GM18511 (cell line): Measurements from ENCODE around the gene FUCA2.
"Not testable (repeated sequence)": the region's sequence is repeated elsewhere in the genome, so short reads cannot be mapped to it uniquely, and the experiment has no call there.

Experiments
- ATAC-seq: cut with Tn5 transposase; IDR thresholded peaks from one replicate; pipeline ENCODE4 v1.9.1; 2021; ENCODE audit warnings: mild to moderate bottlenecking, moderate library complexity; ENCODE audit not compliant: unreplicated experiment

The FUCA2 gene

DNA sequence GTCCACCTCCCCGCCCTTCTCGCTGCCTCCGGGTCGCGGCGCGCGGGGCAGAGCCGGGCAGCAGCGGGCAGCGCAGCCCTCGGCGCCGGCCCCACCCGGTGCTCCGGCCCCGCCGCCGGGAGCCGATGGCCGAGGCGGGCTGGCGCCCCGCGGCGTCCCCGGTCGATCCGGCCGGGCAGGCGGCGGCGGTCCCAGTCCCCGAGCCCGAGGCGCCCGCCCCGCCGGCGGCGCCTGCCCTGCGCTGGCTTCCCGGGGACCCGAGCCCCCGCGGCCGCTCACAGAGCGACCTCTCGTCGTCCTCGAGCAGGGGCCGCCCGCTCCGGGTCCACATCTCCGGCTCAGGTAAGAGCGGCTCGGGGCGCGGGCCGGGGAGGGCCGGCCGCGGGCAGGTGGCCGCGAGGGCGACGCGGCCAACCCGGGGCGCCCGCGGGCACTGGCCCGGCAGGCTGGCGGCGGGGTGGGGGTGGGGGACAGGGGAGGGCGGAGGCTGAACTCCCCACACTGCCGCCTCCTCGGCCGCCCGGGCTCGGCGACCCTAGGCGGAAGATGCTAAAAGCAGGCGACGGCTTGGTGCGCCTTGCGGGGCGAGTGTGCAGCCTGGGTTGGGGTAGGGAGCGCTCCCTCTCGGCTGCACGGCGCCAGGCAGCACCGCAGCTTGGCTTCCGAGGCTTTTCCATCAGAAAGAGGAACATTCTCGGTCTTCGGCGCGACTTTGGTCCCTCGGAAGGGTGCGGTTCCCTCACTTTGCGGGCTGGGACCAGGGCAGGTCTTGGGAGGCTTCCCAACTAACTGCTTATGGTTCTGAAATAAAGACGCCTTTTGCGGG, 25.6 kb upstream of the FUCA2 start:
- ATAC-seq: peak; percentile 70

DNA sequence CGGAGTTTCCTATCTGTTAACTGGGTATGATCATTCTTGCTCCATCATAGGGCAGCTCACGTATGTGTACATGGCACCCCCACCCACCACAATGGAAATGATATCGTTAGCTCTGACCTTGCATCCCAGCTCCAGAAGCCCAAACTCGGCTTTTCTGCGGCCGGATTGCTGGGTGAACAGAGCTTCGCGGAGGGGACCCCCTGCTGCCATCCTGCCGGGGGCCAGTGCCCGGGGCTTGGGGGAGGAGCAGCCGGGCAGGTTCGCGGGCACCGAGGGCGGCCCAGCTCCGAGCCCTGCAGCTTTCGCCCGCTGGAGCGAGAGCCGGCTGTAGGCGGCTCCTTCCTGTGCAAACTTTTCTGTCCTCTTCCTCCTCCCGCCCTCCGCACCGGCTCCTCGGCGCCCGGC, 24.9 kb upstream of the FUCA2 start:
- ATAC-seq: peak; percentile 72

DNA sequence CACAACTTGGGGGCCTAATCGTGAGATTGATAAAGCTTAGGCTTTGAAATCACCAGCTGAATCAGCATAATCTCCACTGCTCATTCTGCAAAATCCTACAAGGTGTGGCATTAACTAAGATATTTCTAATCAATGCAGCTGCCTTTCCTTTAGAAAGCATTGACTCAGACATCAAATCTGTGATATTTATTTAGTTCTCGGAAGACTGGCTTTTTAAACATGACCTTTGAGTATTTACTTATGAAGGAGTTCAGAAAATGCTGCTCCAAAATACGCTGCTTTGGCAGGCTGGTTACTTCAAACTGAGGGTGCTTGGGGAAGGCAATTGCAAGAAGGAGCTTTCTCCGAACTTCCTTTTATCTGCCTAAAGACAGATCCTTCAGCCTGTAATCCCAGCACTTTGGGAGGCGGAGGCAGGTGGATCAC, 23.7 kb upstream of the FUCA2 start:
- ATAC-seq: no peak

DNA sequence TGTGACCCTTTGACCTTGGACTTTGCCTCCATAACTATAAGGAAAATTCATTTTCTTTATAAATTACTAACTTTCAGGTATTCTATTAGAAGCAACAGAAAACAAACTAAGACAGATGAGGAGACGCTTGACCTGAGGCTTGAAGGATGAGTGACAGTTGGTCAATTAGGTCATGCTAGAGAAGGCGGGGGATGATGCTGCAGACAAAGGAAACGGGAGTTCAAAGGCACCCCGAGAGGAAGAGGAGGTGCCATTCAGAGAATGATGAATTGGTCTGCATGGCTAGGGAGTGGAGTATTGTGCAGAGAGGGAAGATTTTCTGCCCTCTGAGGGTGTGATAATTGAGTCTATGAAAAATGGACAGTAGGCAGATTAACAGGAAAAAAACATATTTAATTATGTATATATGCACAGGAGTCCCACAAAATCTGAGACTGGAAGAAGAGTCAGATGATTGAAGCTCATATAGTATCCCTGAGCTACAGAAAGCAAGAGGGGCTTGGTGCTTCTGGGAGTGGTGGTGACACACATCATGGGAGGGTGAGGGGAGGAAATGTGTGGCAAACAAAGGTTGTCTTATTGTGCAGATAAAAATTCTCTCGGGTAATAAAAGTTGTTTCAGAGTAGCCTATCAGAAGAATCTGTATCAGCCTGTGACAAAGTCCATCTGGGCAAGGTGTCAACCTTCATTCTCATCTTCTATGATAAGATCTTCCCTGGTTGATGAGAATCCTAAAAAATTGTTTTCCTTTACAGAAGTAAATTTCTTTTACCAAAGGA, 20.4 kb upstream of the FUCA2 start:
- no peak for ATAC-seq

DNA sequence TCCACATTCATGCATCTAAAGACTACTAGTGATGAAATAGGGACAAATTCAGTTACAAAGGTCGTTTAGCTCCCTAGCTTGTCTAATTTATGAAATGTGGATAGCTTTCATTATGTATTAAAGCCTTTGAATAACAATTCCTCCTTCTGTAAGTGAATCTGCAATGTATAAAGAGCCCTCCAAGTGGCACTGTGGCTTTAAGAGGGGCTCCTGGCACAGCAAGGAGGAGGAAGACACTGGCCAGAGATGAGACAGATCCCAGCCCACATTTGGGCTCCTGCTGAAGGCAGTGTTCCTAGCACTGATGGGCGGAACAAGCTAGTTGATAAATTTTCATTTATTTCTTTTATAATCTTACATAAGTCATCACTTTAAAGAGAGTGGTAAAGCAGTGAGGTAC, 17.6 kb upstream of the FUCA2 start:
- ATAC-seq: no peak

DNA sequence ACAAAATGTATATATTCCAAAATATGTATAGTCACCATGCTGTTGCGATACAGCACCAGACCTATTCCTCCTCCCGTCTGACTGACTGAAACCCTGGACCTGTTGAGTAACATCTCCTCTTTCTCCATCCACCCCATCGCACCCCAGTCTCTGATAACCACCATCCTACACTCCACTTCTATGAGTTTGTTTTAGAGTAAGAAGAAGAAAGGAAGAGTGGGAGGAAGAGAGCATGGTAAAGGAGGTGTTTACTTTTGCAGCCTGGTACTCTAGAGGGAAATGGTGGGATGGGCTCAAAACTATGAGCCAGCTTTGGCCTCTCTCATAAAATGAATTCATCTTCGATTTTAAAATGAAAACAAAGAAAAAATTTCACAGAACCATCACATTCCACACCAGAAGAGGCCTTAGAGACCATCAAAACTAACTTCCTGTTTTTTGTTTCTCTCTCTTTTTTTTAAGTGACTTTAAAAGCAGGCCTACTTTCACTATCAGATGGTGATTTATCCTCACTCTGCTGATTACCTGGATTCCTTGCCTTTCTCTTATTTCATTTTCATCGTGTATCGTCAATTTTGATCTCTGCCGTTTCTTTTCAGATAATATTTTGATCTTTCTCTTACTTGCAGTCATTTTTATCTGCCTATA, 16.8 kb upstream of the FUCA2 start:
- peak; percentile 85 for ATAC-seq

DNA sequence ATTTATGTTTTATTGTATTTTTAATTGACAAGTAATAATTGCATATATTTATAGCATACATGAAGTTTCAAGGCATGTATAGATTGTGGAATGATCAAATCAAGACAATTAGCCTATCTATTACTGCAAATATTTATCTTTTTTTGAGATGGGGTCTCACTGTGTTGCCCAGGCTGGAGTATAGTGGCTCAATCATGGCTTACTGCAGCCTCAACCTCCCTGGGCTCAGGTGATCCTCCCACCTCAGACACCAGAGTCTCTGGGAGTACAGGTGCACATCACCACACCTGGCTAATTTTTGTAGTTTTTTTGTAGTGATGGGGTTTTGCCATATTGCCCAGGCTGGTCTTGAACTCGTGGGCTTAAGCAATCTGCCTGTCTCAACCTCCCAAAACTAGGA, 16.2 kb upstream of the FUCA2 start:
- ATAC-seq: no peak

DNA sequence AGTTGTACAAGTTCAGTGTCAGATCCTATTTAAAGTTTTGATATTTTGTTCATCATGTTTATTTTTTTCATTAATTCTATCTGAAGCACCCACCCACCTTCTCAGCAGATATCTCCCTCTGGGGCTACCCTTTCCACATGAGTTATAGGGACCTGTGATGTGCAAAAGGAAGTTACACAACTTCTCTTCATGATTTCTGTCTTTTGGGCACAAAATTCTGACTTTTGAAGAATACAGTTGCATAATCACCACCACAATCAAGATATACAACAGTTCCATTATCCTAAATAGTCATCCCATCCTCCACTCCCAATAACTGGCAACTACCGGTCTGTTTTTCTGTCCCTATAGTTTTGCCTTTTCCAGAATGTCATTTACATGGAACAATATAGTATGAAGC, 13.8 kb upstream of the FUCA2 start:
- no peak for ATAC-seq

DNA sequence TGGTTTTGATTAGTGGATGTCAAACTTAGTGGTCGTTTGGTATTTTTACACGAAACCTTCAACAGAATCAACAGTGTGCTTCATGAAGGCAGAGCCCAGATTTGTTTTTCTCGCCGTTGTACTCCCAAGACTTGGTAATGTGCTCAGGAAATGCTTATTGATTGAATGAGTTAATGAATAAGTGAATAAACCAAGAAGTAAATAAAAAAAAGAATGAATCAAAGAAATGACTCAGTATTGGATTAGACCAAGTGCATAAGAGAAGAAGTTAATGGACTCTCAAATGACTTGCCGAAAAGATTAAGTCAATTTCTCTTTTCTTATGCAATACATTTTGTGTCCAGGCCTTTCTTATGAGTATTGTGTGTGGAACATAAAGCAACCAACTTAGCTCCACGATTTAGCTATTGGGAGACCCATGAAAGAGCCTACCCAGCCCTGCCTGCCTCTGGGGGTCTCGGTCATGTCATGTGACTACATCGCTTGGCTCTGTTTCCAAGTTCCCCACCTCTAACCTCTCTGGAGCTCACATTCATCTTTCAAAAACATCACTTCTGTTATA, 10.6 kb upstream of the FUCA2 start:
- ATAC-seq: no peak

DNA sequence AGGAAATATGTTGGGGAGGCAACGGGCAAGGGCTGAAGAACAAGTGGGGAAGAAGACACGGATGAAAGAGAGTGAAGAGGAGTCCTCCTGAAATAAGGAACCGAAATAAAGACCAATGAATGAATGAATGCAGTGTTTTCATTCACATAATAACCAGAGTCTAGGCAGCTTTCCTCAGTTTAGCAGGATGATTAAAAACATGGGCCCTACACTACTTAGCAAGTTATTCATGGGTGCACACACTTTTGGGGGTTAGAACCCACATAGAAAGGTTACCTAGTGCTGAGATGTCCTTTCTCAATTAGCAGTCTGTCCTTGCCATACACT, 5.9 kb upstream of the FUCA2 start:
- no peak for ATAC-seq

DNA sequence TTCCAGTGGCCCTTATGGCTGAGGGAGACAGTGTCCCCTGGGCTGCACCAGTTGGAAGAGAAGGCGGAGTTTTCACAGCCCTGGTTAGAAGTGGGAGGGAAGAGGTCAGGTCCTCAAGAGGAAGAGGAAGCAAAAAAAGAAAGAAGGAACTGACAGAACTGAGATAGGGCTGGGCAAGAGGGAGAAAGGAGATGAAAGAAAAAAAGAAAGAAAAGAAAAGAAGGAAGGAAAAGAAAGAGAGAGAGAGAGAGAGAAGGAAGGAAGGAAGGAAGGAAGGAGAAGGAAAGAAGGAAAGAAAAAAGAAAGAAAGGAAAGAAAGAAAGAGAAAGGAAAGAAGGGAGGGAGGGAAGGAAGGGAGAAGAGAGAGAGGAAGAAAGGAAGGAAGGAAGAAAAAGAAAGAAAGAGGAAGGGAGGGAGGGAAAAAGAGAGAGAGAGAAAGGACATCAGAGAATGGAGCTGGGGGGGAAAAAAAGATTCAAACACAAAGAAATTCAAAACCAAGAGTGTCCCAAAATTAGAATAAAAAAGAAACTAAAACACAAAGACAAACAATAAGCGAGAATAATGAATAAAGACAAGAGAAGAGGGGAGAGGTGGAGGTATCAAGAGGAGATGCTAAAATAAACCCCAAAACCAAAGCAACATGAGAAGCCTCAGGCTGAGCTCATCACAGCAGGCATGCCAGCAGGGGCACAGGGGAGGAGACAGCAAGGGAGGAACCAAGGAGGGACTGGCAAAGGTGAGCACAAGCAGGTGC, 5.3 kb upstream of the FUCA2 start:
- no peak for ATAC-seq

DNA sequence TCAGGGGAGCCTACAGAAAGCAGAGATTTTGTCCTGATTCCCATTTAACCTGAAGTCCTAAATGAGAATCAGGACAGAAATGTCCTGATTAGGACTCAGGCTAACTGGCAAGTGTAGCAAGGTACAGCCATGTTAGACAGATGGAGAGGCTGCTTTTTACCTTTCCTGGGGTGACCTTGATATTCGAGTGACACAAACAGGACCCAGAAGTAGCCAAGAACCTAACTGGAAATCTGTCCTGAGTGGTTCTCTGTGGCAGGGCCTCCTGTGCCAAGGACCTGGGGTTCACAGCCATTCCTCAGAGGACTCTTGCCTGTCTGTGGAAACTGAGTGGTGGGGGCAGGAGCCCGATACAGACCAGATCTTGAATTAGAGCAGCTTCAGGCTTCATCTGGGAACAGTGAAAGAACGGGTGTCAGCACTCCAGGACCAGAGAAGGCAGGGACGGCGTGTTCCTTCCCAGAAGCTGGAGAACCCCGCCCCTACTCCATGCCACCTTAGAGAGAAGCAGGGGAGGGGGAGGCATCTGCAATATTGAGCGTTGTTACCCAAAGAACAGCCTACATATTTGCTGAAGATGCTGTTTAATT, 4.3 kb upstream of the FUCA2 start:
- ATAC-seq: no peak

DNA sequence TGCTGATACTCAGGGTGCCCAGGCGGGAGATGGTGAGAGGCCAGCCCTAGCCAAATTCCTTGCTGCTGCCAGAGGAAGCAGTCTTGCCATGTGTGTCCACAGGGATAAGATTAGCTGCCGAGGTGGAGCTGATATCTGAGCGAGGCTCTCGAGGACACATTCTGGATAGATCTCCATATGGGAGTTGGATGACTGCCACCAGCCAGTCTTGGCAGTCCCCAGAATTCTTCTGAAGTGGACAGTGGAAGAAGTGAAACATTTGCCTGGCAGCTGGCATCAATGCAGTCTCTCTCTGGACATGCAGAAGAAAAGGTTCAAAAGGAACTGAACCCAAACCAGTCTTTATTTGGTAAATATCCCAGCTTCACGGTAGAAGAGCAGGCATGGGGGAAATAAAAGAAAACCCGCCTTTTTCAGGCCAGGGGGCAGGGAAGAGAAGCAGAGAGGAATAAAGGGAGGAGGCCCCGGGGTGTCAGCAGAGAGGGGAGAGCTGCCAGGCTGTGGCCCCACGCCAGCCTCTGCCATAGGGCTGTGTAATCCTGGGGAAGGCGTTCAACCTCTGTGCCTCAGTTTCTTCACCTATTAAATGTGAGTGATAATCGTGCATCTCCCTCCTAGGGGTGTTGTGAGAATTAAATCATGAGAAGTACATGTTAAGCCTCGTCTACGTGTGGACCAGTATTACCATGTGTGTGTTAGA, 3.7 kb upstream of the FUCA2 start:
- no peak for ATAC-seq

DNA sequence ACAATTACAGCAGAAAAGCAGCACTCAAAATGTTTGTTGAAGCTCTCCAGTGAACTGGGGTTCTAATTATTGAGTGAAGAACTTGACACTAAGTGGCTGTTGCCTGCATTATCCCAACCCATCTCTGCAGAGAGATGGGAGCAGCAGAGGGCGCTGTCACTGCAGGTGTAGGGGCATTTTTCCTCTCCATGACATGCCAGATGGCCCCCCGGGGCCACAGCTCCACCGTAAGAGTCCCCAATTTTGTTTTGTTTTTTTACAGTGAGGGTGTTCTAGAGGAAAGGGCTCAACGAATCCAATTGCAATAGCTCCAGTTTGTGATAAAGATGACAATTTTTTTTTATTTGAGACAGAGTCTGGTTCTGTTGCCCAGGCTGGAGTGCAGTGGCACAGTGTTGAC, 1.9 kb upstream of the FUCA2 start:
- no peak for ATAC-seq

DNA sequence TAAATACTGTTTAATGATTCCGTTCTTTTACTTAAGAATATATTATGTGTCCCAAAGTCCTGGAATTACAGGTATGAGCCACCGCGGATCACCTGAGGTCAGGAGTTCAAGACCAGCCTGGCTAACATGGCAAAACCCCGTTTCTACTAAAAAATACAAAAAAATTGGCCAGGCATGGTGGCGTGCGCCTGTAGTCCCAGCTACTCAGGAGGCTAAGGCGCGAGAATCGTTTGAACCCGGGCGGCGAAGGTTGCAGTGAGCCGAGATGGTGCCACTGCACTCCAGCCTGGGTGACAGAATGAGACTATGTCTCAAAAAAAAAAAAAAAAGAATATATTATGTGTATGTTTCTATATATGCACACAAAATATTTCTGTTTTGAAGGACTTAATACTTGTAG, 1.2 kb downstream of the FUCA2 start:
- not testable (repeated sequence) for ATAC-seq

DNA sequence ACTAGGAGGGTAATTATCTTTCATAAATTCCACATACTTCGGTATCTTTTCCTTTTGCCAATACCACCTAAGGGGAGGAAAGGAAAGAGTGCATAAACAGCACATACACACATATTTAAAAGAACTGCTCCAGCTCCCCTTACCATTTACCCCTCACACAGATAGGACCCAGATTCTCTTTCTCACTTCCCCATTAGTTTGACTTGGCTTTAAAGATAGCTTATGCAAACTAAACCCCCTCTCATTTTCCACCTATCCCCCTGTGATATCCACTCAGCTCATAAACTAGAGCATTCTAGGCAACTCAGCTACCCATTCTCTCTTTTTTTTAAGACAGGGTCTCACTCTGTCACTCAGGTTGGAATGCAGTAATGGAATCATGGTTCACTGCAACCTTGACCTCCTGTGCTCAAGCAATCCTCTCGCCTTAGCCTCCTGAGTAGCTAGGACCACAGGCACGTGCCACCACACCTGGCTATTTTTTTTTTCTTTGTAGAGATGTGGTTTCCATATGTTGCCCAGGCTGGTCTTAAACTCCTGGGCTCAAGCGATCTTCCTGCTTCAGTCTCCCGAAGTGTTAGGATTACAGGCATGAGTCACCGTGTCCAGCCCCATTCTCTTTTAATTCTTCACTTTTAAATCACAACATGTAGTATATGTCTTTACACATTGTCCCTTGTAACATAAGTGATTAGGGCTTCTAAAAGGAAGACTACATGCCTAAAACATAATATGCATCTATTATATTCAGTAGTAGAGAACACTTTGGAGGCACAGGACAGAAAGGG, 4.0 kb downstream of the FUCA2 start:
- ATAC-seq: peak; percentile 46

DNA sequence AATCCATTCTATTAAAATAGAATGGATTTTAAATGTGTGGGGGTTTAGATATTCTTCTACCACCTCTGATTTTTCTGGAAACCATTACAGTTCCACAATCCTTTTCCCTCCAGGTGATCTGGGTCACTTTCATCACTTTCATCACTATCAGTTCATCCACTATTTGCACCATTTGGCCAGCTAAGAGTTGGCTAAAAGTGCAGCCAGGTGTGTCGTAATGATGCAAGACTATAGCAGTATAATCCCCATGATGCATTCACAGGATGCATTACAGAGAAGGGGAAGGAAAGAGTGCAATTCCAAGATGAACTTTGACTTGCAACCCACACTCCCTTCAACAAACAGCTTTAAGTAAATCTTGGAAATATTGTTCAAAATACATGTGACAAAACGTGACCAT, 4.9 kb downstream of the FUCA2 start:
- no peak for ATAC-seq

DNA sequence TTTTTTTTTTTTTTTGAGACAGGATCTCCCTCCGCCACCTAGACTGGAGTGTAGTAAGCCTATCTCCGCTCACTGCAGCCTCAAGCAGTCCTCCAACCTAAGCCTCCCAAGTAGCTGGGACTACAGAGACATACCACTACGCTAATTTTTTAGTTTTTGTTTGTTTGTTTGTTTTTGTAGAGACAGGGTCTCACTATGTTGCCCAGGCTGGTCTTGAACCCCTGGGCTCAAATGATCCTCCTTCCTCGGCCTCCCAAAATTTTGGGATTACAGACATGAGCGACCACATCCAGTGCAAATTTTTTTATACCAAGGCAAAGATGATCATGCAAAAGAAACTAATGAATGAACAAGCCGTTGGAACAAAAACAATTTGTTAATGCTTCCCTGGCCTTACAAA, 5.3 kb downstream of the FUCA2 start:
- no peak for ATAC-seq

DNA sequence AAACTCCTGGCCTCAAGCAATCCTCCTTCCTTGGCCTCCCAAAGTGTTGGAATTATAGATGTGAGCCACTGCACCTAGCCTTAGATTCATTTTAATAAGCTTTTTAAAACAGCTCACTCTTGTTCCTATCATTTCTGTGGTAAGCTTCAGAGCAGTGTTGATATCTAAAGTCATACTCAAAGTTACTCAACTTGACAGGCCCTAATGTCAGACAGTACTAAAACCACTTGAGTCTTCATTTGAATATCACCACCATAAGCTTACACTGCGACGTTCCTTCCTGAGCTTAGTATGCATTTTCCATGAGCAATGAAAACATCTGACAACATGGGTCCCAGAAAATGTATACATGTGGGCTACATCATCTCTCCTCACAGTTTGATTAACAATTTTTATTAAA, 6.0 kb downstream of the FUCA2 start:
- no peak for ATAC-seq
